Stimulated activated naive CD4-positive, alpha-beta T cell (primary cell): Measurements from ENCODE around the gene ANKRD13A.
"Not testable (repeated sequence)": the region's sequence is repeated elsewhere in the genome, so short reads cannot be mapped to it uniquely, and the experiment has no call there.

Experiments
- DNase-seq, 6 experiments: peaks; one replicate each; lab custom pipeline; 2025; lab: John Stamatoyannopoulos, UW

The ANKRD13A gene

DNA sequence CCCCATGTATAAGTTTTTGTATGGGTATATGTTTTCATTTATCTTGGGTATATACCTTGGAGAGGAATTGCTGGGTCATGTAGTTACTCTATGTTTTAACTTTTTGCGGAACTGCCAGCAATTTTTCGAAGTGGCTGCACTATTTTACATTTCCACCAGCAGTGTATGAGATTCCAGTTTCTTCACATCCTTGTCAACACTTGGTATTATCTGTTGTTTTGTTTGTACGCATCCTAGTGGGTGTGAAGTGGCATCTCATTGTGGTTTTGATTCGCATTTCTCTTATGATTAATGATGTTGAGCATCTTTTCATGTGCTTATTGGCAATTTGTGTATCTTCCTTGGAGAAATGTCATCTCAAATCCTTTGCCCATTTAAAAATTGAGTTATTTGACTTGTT lies 6.9 kb downstream of the ANKRD13A start:
- no peak for DNase-seq

DNA sequence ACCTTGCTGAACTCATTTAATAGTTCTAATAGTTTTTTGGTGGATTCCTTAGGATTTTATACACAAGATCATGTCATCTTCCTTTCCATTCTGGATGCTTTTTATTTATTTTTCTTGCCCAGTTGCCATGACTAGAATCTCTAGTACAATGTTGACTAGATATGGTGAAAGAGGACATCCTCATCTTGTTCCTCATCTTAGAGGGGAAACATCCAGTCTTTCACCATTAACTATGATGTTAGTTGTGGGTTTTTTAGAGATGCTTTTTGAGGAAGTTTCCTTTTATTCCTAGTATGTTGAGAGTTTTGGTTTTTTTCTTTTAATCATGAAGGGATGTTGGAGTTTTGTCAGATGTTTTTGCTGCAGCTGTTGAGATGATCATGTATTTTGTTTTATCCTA lies 8.7 kb downstream of the ANKRD13A start:
- DNase-seq: no peak

DNA sequence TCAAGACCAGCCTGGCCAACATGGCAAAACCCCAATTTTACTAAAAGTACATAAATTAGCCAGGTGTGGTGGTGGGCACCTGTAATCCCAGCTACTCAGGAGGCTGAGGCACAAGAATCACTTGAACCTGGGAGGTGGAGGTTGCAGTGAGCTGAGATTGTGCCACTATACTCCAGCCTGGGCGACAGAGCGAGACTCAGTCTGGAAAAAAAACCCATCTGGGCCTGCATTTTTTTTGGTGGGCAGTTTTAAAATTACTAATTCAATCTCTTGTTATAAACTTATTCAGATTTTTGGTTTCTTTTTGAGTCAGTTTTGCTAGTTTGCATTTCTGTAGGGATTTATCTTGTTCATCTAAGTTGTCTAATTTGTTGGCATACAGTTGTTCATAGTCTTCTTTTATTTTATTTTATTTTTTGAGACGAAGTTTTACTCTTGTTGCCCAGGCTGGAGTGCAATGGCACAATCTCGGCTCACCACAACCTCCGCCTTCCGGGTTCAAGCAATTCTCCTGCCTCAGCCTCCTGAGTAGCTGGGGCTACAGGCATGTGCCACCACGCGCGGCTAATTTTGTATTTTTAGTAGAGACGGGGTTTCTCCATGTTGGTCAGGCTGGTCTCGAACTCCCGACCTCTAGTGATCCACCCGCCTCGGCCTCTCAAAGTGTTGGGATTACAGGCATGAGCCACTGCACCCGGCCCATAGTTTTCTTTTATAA lies 9.6 kb downstream of the ANKRD13A start:
- DNase-seq: not testable (repeated sequence)

DNA sequence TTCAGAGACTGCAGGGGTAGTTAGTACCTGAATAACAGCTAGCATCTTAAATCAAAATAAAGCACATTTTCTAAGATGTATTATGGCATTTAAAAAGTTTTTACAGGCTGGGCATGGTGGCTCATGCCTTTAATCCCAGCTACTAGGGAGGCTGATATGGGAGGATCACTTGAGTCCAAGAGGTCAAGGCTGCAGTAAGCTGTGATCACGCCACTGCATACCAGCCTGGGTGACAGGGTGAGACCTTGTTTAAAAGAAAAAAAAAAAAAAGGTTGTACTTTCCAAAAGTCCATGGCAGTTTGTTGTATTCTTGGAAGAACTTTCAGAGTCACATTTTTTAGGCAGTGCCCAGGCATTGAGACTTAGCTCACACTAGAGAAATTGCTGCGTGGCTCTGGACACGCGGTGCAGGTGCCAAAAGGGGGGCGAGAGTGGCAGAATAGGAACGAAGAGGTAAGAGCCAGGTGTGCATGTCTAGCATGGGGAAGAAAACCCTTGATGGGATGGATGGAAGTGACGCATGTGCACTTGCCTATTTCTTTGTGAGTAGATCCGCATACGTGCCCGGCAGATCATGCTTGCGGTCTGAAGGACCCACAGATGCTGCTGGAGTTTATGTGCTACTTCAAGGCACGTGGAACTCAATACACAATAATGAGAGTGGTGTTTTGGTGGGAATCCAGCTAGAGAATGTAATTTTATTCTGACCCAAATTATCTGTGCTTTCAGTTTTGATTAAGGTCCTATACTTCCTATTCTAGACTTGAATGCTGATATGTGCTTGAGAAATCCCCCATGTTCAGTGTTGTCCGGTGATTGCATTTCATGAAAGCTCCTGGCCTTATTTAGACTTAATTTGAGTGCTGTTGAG lies 11.9 kb downstream of the ANKRD13A start:
- DNase-seq: no peak

DNA sequence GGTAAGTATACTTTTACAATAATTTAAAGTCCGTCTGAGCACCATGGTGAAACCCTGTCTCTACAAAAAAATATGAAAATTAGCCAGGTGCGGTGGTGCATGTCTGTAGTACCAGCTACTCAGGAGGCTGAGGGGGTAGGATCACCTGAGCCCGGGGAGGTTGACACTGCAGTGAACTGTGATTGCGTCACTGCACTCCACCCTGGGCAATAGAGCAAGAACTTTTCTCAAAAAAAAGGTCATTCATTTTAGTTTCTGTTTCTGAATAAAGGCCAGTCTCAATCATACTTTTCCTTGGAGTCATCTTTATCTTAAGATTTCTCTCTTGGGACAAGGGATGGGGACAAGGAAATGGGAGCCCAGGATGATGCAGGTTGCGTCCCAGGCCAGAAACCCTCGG lies 12.9 kb downstream of the ANKRD13A start:
- DNase-seq: no peak

DNA sequence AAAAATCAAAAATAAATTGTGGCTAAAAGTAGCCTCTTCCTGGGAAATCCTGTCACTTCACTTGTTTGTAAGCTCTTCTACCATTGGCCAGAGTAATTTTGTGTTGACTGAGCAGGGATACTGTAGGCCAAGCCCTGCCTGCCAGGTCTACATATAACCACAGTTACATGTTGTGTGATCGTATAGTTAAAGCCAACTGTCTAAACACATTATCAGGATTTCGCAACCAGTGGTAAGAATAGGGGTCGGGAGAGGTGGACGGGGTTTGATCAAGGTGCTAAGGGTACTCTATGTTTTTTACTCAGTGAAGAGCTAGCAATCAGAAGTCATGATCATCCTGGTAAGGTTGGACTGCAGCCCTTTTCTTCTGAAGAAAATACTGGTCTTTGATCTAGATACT lies 13.4 kb downstream of the ANKRD13A start:
- DNase-seq: no peak

DNA sequence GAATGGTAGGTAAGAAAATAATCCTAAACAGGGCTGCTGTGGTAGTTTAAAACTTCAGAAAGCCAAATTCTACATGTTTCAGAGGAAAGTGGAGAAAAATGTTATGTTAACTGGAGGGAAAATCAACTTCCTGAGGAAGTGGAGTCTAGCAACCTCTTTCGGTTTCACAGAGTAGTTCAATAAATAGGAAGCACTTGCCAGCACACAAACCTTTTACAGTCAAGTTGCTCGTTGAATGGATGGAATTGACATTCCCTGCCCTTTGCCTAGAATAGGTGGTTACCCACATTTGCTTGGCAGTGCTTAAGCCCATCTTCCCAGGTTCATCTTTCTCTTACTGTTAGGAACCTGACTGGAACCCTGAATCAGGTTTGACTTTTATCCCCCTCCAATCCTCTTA lies 15.9 kb downstream of the ANKRD13A start:
- DNase-seq: peak in 3 of 6 experiments; percentile 19 to 36 (median 34)

DNA sequence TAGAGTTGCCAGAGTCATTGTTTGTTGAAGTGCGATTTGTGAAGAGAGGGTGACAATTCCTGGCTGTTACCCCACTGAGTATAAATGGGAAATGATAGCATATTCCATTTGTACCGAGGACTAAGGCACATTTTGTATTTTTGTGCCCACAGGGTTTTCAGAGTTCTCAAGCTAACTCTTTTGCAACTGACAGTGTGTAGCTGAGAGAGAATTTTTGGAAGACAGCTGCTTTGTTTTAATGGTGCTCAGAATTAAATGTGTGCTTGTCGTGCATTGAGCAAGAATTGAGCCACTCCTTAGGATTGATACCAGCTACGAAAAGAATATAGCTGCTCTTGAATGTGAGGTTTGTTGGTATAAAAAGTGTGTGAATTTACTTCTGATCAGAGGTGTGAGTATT lies 21.7 kb downstream of the ANKRD13A start:
- DNase-seq: no peak

DNA sequence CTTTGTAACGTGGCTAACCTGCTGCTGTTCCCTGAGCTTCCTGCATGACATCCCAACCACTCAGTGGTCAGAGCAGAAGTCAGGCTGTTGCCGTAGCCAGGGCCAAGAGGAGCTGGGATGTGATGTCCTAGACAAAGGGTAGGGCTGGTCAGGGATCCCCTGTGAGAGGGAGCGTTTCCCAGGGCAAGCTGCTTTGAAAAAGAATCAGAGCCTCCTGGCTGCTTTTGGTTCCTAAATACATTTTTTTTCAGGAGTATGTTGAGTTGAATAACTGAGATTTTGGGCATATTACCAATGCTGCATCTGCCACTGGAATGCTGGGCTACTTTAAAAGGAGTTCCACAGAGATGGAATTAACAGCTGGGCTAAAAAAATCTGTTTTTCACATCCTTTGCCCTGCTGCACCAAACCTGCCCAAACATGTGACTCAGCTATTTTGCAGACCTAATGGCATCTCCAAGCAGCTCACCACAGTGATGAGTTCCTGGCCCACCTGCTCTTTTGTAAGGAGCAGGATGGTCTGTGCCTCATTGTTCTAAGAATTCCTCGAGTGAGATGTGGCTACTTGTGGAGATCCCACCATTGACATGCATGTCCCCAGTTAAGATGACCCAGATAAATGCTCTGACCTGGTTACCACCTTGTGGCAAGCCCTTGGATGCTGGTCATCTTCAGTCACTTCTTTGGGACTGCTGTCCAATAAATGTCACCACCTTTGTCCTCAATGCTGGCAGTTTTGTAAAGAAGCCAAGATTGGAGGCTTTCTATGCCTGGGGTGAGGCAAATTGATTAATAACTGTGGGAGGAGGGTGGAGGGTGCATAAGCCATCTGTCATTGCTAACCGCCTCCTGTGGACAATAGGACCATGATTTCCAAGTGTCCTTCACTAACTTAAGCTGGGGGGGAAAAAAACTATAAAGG lies 24.1 kb downstream of the ANKRD13A start:
- no peak for DNase-seq

DNA sequence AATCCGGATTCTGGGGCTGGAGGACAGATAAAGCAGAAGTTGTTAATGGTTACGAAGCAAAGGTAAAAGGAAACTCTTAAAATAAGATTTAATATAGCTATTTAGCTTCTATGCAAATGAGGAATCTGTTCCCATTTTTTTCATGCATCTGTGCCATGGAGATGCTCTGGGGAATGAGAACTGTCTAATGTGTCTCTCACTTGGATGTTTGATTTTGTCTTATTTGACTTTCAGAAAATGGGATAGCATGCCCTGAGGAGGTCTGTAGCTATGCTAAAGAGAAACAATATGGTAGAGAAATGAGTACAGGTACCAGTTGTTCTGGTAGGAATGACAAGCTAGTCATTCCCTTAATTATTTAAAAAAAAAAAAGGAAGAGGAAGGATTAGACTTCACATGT lies 24.8 kb downstream of the ANKRD13A start:
- DNase-seq: no peak

DNA sequence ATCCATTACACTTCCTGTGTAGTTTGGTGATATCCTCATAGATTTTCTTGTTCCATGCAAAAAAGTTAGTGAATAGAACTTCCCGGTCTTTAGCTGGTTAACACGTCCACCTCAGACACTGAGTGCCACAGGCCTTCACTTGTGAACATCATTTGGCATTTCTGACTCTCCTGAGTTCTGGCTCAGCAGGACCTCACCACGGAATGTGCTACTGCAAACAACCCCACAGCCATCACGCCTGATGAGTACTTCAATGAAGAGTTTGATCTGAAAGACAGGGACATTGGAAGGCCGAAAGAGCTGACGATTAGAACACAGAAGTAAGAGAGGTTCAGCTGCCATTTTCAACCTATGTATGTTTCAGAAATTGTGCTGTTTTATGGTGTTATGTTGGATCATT lies 29.1 kb downstream of the ANKRD13A start:
- DNase-seq: no peak

DNA sequence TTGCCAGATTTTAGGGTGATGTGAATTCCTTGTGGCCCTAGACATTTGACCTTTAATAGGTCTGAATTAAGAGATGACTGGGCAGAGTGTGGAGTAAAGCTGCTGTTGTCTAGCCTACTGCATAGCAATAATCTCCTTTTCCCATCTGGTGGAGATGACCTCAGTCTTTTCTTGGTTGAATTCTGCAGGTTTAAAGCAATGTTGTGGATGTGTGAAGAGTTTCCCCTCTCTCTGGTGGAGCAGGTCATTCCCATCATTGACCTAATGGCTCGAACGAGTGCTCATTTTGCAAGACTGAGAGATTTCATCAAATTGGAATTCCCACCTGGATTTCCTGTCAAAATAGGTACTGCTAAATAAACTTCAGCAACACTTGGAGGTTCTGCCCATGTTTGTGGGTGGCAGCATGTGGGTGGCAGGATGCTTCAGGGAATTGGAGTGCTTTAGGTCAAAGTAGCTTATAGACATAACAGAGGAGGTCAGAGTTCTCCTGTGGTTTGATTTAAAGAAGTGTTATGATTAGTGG lies 30.1 kb downstream of the ANKRD13A start:
- DNase-seq: no peak

DNA sequence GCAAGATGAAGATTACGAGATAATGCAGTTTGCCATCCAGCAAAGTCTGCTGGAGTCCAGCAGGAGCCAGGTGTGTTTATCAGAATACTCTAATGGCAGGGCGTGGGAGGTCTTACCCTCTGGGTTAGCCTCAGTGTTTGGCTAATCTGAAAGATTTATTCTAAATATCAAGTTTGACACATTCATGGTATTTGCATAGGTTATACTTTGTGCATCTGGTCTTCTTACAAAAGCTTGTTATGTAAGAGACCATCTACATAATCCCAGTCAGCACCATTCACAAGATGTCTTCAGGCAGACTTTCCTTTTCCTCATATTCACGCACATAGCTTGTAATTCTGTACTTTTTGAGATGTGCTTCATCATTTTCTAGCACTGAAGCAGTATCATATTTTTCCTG lies 34.7 kb downstream of the ANKRD13A start:
- DNase-seq: no peak

DNA sequence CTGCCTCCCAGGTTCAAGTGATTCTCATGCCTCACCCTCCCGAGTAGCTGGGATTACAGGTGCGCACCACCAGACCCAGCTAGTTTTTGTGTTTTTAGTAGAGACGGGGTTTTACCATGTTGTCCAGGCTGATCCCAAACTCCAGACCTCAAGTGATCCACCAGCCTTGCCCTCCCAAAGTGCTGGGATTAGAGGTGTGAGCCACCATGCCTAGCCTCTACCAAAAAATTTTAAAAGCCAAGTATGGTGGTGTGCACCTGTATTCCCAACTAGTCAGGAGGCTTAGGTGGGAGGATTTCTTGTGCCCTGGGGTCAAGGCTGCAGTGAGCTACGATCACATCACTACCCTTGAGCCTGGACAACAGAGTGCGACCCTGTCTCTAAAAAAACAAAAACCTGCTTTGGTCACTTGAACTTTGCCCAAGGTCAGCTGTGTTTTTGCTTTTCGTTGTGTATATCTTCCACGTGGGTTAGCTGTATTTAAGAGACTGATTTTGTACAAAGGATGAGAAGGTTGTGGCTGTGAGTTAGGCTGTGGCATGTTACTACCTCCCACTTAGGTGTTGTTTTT lies 36.4 kb downstream of the ANKRD13A start:
- DNase-seq: no peak

DNA sequence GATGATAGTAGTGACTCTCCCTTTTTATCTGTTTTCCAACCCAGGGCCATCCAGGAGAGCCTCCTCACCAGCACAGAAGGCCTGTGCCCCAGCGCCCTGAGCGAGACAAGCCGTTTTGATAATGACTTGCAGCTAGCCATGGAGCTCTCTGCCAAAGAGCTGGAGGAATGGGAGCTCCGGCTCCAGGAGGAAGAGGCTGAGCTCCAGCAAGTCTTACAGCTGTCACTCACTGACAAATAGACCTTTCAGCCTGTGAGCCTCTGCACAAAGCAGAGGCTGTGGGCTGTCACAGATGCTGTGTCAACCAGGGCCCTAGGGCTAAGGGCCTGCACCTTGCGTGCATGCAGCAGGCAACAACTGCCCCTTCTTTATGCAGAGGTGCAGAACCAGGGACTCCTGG lies 38.1 kb downstream of the ANKRD13A start:
- DNase-seq: no peak

DNA sequence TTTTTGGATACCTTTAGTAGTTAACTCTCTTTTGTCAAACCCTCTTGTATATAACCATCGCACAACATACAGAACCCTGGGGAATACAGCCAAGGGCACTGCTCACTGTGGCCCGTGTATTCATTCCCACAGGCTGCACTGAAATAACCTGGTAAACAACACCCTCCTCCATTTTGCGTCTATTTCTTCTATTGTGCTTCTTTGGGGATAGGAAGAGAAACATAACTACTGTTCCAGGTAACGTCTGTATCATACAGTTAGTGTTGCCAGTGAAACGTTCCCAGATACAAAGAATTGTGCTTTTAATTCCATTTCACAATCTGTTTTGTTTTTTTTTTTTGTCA lies 39.5 kb downstream of the ANKRD13A start:
- DNase-seq: no peak

DNA sequence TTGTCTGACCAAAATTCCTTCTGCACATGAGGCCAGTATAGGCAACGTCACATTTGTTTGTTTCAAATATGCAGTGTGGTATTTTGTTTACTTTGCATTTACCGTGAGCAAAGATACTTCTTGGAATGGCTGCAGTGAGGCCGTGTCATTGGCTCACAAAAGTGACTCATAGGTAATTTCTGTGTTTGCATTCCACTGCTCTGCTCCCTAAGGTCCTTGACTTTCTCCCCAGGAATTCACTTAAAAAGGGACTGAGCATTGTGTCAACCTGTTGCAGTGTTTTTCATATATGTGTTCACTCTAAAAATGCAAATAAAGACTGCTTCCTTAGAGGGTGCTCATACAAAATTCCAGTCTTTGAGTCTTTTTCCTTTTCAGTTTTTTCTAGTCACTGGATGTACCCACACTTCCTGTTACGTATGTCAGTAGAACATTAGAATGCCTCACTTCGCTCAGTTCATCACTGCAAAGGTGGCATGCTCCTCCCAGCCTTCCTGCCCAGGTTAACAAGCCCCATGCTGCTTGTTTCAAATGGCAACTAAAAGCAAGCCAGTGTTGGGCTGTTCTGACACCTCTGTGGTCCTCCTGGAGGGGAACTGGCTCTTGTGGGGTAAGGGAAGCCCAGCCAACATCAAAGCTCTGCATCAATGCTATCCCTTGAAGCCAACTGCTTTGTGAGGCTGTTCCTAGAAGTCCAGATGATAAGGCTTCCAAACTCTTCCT lies 40.0 kb downstream of the ANKRD13A start:
- peak in 4 of 6 experiments; percentile 10 to 61 (median 36) for DNase-seq

DNA sequence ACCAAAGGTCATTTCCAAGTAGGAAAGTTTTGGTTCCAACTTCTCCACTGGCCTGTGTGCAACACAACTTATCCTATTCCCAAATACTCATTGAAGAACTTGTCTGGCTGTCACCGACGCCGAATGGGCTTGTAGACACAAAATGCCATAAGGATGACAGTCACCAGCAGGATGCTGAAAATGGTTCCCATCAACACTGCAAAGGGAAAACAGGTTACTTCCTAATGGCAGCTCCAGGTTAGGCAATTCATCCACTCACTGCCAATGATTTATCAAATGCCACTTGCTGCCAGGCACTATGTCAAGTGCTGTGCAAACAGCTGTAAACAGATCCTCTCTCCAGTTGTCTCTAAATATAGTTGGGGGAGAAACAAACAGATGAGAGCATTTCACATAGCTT lies 43.0 kb downstream of the ANKRD13A start:
- no peak for DNase-seq

DNA sequence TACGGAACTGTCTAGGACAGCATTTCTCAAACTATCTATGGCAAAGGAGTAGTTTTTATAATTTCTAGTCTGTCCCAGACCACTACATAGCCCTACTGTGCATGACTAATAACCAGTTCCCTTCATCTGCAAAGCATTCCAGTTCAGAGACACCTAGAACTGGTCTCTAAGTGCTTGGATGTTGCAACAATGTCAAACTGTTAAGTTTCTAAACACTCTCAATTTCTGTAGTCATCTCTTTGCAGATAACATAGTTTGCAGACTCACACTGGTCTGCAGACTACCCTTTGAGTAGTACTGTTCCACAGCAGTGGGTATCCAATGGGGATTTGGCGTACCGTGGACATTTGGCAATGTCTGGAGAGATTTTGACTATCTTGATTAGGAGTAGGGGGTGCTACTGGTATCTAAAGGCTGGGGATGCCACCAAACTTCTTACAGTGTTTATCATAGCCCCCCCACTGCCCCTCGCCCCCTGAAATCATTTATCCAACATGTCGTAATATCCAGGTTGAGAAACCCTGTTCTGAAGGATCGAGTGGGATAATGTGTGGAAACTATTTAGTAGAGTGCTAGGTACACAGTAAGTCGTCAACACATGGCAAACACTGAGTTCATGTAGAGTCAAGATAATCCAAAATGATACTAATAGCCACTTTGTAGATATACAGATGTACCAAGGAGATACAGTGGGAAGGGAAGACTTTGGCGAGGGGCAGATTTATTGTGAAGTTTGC lies 47.4 kb downstream of the ANKRD13A start:
- no peak for DNase-seq

DNA sequence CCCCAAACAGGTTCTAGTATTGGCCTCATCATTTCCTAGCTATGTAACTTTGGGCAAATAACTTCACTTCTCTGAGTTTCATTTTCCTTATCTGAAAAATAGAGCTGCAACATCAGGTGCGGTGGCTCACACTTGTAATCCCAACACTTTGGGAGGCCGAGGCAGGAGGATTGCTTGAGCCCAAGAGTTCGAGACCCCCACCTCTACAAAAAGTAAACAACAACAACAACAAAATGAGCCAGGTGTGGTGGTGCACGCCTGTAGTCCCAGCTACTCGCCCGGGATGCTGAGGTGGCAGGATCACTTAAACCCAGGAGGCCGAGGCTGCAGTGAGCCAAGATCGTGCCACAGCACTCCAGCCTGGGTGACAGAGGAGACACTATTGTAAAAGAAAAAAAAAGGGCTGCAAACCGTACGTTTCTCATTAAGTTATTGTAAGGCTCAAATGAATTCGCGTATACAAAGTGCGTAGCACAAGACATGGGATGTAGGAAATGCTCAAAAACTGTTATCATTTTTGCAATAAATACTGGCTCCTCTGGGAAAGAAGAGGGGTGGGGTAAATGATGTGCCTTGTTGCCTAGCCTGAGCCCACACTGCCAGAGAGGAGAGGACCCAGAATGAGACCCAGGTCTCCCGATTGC lies 48.2 kb downstream of the ANKRD13A start:
- no peak for DNase-seq
